LNCaP clone FGC (cell line): ENCODE measurements around the gene CLPTM1.

Experiments used
- DNase-seq: peaks from one replicate; pipeline ENCODE4 v3.0.0-alpha.2; 2011; ENCODE audit warnings: low read depth
- H3K4me3 ChIP-seq: 2 replicates; pipeline ENCODE4 v1.5.1; 2011; ENCODE audit warnings: mild to moderate bottlenecking, low read depth, low read length, control low read depth
- TF ChIP-seq, protein P1 (sequence below): IDR thresholded peaks from 2 replicates; pipeline ENCODE4 v1.5.1; 2012; ENCODE audit warnings: mild to moderate bottlenecking; ENCODE audit not compliant: control insufficient read depth, insufficient read depth; ENCODE audit errors: extremely low read depth

The CLPTM1 gene

DNA sequence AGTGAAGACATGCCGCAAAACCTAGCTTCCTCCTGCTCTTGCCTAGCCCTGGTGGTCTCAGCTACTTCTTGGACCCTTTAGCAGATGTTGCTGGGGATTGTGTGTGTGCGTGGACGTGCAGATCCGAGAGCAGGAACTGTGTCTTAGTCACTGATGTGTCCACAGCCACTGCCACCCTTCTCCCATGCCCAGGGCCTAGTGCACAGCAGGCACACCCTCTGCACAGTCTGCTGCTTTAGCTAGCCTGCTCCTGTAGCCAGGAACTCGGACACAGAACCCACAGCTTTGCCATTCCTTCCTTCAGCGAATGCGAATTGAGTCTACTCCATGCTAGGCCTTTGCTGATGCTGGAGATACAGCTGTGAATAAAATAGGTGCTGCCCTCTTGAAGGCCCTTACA, 2.3 kb downstream of the CLPTM1 start:
- TF ChIP-seq, protein P1, sequence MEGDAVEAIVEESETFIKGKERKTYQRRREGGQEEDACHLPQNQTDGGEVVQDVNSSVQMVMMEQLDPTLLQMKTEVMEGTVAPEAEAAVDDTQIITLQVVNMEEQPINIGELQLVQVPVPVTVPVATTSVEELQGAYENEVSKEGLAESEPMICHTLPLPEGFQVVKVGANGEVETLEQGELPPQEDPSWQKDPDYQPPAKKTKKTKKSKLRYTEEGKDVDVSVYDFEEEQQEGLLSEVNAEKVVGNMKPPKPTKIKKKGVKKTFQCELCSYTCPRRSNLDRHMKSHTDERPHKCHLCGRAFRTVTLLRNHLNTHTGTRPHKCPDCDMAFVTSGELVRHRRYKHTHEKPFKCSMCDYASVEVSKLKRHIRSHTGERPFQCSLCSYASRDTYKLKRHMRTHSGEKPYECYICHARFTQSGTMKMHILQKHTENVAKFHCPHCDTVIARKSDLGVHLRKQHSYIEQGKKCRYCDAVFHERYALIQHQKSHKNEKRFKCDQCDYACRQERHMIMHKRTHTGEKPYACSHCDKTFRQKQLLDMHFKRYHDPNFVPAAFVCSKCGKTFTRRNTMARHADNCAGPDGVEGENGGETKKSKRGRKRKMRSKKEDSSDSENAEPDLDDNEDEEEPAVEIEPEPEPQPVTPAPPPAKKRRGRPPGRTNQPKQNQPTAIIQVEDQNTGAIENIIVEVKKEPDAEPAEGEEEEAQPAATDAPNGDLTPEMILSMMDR: no peak
- DNase-seq: no peak
- no peak overlapping the region for H3K4me3 ChIP-seq

GRCh38 chr19:44958090-44958489, 2.9 kb downstream of the CLPTM1 start:
- no peak for DNase-seq
- TF ChIP-seq, protein P1: no peak
- no peak overlapping the region for H3K4me3 ChIP-seq

DNA sequence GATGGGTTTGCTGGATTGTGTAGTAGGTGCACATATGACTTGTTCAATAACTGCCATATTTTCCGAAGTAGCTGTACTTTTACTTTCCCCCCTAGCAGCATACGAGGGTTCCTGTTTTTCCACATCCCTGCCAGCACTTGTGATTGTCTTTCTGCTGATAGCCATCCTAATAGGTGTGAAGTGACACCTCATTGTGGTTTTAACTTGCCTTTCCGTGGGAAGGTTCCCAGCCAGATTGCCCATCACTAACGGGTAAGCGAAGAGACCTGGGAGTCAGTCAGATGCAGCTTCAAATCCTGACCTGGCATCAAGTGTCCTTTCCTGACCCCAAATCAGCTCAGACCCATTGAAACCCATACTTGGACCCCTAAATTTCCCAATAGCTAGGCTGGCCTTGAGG, 4.5 kb downstream of the CLPTM1 start:
- TF ChIP-seq, protein P1: no peak

DNA sequence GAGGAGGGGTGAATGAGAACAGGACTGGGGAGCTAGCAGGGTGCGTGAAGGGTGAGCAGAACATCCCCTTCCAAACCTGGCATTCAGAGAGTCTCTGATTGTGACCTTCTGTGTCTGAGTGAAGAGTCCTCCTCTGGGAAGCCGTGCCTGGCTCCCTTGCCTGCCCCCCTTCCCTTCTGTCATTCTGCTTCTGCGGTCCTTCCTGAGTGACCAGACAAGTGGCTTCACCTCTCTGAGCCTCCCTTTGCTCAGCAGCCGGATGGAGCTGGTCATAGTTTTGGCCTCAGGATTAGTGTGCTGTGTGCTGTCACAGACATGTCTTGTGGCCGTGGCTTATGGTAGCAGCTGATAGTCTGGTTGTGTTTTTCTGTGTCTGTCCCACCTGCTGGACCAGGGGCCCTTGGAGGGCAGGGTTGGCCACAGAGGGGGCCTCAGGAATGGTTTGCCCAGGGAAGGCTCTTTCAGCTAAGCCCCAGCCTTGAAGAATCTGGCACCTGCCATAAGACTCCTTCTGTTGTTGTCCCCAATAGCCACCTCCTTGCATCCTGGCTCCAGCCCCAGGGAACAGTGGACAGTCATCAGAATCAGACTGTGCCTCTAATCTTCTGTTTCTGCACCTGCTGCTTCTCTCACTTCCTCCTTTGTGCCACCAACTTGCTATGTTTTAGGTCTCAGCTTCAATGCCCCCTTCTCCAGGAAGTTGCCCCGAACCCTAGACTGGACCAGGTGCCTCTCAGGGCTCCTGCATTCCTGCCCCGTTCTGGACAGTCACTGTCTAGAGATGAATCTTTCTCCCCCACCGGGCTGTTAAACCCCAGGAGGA, 5.9 kb downstream of the CLPTM1 start:
- TF ChIP-seq, protein P1: no peak
- DNase-seq: no peak
- H3K4me3 ChIP-seq: no peak overlapping the region

More for the DNA sequence above, 4.5 kb downstream of the CLPTM1 start:
- no peak for DNase-seq
- no peak overlapping the region for H3K4me3 ChIP-seq

DNA sequence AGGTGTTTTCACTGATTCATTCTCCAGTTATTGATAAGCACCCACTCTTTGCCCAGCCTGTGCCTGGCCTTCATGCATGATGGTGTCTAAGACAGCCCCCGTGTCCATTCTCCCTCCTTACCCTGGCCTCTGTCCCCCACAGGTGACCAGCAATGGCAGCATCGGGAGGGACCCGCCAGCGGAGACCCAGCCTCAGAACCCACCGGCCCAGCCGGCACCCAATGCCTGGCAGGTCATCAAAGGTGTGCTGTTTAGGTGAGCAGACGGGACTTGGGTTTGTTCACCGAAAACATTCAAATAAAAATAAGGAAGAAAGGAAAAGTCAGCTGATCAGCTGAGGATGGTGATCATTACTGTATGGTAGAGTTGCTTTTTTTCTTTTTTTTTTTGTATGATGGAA, 6.6 kb downstream of the CLPTM1 start:
- TF ChIP-seq, protein P1: no peak

DNA sequence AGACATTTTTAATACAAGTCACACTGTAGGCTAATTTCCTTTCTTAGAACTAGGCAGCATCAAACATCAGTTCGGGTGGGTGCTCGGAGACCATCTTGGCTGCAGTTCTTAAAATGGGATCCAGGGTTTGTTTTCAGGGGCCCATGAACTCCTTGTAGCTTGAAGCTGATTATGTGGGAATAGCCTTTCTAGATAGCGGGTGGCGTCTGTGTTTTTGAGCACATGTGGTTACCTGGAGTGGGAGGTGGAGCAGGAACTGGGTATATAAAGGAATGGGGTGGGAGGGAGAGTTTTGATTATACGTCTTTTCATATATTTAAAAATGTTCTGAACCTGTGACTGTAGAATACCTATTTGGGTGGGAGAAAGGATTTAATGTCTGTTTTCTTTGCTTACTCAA, 12.9 kb downstream of the CLPTM1 start:
- H3K4me3 ChIP-seq: no peak overlapping the region
- DNase-seq: no peak
- TF ChIP-seq, protein P1: no peak

More for the DNA sequence above, 6.6 kb downstream of the CLPTM1 start:
- DNase-seq: no peak
- no peak overlapping the region for H3K4me3 ChIP-seq

DNA sequence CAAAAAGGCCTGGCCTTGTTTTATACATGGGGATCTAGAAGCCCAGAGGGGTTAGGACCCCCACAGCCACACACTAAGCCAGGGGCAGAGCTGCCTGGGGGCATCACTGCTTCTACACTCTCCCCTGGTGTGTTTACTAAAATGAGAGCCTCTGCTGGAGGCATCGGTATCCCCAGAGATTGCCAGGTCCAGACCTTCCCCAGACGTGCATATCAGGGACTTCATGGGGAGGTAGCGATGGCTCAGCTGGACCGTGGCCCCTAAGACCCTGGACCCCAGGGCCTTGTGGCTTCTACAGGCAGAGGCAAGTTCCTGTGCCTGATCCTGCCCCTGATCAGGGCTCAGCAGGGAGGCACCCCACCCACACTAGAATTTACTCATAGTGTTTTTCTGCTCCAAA, 13.5 kb downstream of the CLPTM1 start:
- H3K4me3 ChIP-seq: no peak overlapping the region
- DNase-seq: no peak
- TF ChIP-seq, protein P1: no peak
